Measurements from ENCODE around the gene ANK2.

DNA sequence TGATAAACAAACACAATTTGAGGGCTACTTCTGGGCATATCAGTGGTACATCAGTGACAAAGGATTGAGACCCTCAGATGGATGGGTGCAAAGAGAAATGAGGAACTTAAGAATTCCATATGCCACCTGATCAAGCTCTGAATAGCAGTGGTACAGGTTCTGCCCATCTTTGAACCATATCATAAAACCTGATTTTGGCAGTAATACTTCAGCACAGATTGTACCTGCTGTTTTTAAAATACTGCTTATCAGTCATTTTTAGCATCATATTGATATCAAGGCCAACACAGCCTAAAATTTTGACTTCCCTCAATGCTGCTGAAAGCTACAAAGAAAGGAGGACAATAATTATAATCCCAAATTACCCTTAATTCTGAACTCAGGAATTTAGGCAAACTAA lies 41.5 kb downstream of the ANK2 start:
- TF ChIP-seq HES4 (CRISPR knock-in tag; IDR thresholded peaks at IDR 0.05; ENCODE audit: borderline replicate concordance) (no peak), ASH2L (IDR thresholded peaks at IDR 0.05; ENCODE audit: insufficient read length, low read depth, low read length) (no peak), ZKSCAN8 (CRISPR knock-in tag; IDR thresholded peaks at IDR 0.05; ENCODE audit: borderline replicate concordance) (no peak), SRF (IDR thresholded peaks at IDR 0.05; ENCODE audit: low read depth, low read length) (no peak)
